Stimulated activated naive B cell treated with anti-CD40 and anti-IgM and Interleukin-4, amounts not matched to agents 10 μg/mL and 1 μg/mL and 100 μg/mL, for 72 hours (primary cell): Measurements from ENCODE around the gene PLBD2.
A peak's percentile ranks its signal among the peaks of the same experiment; 100 is the strongest.

Experiments
- ATAC-seq, 2 donors: fragments of 150-1000 bp; cut with Tn5 transposase; replicated peaks; 2 replicates each; pipeline ENCODE4 v1.10.0; 2021; ENCODE audit warnings: moderate library complexity in 1 of 2
- DNase-seq: peaks from one replicate; pipeline ENCODE4 v3.0.0; 2021
- H3K27ac Mint-ChIP-seq: one replicate; pipeline ENCODE4 v1.8.0; 2022; ENCODE audit warnings: mild to moderate bottlenecking, mixed read lengths
- H3K27me3 Mint-ChIP-seq, 2 donors: one replicate each; pipeline ENCODE4 v1.8.0; 2022; ENCODE audit warnings: mixed read lengths in 2 of 2
- H3K36me3 Mint-ChIP-seq, 2 donors: one replicate each; pipeline ENCODE4 v1.8.0; 2022; ENCODE audit warnings: mixed read lengths in 2 of 2, mild to moderate bottlenecking in 1 of 2
- H3K4me1 Mint-ChIP-seq, 2 donors: one replicate each; pipeline ENCODE4 v1.8.0; 2022; ENCODE audit warnings: mixed read lengths in 2 of 2, mild to moderate bottlenecking in 1 of 2
- H3K4me3 Mint-ChIP-seq, 2 donors: one replicate each; pipeline ENCODE4 v1.8.0; 2022; ENCODE audit warnings: mild to moderate bottlenecking in 2 of 2, mixed read lengths in 2 of 2, moderate library complexity in 1 of 2
- H3K9me3 Mint-ChIP-seq, 2 donors: one replicate each; pipeline ENCODE4 v1.8.0; 2022; ENCODE audit warnings: mixed read lengths in 2 of 2, mild to moderate bottlenecking in 1 of 2

The PLBD2 gene

GRCh38 chr12:113400362-113400761 is 42.0 kb downstream of the PLBD2 start:
- H3K9me3 Mint-ChIP-seq, result no peaks in the 10 kb centered on the region
- no peak overlapping the region for H3K4me3 Mint-ChIP-seq
- ATAC-seq, result no peak
- H3K27me3 Mint-ChIP-seq, result peaks cover 21 to 45% of the 10 kb centered on the region in 2 donors
- no peaks in the 10 kb centered on the region for H3K36me3 Mint-ChIP-seq
- no peak overlapping the region for H3K27ac Mint-ChIP-seq
- H3K4me1 Mint-ChIP-seq, result peaks cover 5 to 18% of the 10 kb centered on the region in 2 donors
- DNase-seq, result no peak

DNA sequence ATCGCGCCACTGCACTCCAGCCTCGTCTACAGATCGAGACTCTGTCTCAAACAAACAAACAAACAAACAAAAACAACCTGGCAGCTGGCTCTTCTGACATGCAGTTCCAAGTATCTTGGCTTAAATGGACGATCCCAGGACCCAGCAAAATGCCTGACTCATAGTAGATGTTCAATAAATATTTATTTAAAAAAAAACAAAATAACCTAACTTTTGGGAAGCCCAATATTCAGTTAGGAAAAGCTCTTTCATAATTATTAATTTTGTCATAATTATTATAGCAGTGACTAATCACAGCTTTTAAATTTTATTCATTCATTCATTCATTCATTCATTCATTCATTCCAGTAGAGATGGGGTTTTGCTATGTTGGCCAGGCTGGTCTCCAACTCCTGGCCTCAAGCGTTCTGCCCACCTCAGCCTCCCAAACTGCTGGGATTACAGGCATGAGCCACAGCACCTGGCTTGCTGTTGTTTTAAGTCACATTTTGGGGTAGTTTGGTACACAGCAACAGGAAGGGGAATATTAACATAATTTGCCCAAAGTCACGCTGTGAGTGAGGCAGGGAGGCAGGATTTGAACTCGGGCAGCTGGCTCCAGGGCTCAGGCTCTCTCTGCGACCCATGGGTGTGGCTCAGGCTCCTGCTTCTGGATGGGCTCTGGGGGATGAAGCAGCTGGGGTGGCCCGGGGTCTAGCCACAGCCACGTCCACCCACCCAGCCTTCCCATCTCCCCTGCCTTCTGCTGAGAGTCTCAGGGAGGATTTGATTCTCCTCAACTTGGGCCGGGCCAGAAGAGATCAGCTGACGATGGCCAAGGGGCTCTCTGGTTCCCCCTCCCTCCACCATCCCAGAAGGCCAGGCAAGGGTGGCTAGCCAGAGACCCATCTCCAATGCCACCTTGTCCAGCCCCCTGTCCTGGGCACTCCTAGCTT is 42.9 kb downstream of the PLBD2 start:
- Mint-ChIP-seq H3K27ac (peak overlapping the region; percentile 47), H3K27me3 (peaks cover 21 to 45% of the 10 kb centered on the region in 2 donors), H3K4me3 (no peak overlapping the region), H3K4me1 (peaks cover 8 to 18% of the 10 kb centered on the region in 2 donors), H3K9me3 (no peaks in the 10 kb centered on the region), H3K36me3 (no peaks in the 10 kb centered on the region)
- no peak for DNase-seq
- ATAC-seq, result no peak

DNA sequence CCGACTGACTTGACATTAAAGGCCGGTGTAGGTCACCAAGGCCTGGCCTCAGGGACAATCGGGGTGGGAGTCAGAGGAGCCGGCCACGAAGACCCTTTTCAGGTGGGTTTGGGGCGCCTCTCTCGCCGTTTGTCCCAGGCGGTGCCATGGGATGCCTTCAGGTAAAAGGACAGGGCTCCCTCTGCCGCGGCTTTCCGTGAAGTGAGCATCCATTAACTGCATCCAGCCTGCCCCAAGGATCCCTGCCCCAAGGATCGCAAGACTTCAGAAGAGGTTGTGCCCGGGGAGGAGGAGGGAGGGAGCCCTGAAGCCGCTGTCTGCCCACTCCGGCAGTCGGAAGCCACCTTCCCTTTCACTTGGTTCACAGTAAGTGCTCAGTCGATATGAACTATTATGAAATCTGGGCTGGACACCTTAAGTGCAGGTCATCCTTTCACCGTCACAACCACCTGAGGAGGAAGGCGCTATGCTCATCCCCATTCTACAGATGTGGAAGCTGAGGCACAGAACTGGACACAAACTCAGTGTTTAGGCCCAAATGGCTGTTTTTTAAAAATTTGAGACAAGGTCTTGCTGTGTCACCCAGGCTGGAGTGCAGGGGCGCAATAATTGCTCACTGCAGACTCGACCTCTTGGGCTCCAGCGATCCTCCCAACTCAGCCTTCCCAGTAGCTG is 44.3 kb downstream of the PLBD2 start:
- peaks cover 17 to 40% of the 10 kb centered on the region in 2 donors for H3K27me3 Mint-ChIP-seq
- H3K9me3 Mint-ChIP-seq, result no peaks in the 10 kb centered on the region
- ATAC-seq (no peak), DNase-seq (no peak)
- H3K4me1 Mint-ChIP-seq, result peaks cover 5 to 11% of the 10 kb centered on the region in 2 donors
- H3K27ac Mint-ChIP-seq, result no peak overlapping the region
- H3K36me3 Mint-ChIP-seq, result no peaks in the 10 kb centered on the region
- H3K4me3 Mint-ChIP-seq, result no peak overlapping the region

GRCh38 chr12:113403435-113404415 is 45.3 kb downstream of the PLBD2 start, which contains the start of gene SDS:
Gene SDS, minus strand, starts transcription at chr12:113403887. Its CDS starts 4,179 bp downstream, at chr12:113399708.
- no peak within 1 kb of the TSS for H3K27ac Mint-ChIP-seq
- H3K4me1 Mint-ChIP-seq, result peaks cover 2 to 9% of the 10 kb centered on the region in 2 donors
- H3K27me3 Mint-ChIP-seq, result peaks cover 15 to 30% of the 10 kb centered on the region in 2 donors
- no peaks in the 10 kb centered on the region for H3K9me3 Mint-ChIP-seq
- H3K4me3 Mint-ChIP-seq, result no peak within 1 kb of the TSS
- no peaks in the 10 kb centered on the region for H3K36me3 Mint-ChIP-seq
- DNase-seq, result no peak
- no peak for ATAC-seq

DNA sequence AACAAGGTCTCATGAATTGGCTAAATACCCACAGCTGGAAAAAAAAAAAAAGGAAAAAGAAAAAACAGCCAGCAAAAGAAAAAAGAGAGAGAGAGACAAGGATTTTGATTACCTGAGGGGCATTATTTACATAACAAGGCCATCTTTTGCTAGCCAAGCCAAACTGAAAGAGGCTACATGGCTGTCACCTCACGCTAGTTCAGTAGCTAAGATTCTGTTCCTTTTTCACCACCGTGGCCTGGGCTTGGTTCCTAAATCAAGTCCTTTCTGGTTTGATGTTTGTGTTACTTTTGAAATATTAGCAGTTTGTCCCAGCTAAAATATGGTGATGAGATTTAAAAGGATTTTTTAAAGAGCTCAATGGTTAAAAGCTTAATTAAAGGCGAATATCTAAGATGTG is 47.3 kb downstream of the PLBD2 start:
- Mint-ChIP-seq H3K27ac (no peak overlapping the region), H3K9me3 (no peaks in the 10 kb centered on the region), H3K4me1 (peaks cover 2 to 9% of the 10 kb centered on the region in 2 donors), H3K27me3 (peaks cover 5 to 20% of the 10 kb centered on the region in 2 donors), H3K4me3 (no peak overlapping the region), H3K36me3 (no peaks in the 10 kb centered on the region)
- ATAC-seq (peak; percentile 46 to 48), DNase-seq (no peak)

GRCh38 chr12:113407931-113408600 is 49.7 kb downstream of the PLBD2 start:
- Mint-ChIP-seq H3K9me3 (no peaks in the 10 kb centered on the region), H3K4me3 (no peak overlapping the region), H3K27ac (no peak overlapping the region), H3K27me3 (peaks cover 18 to 26% of the 10 kb centered on the region in 2 donors), H3K4me1 (peaks cover 2 to 9% of the 10 kb centered on the region in 2 donors), H3K36me3 (no peaks in the 10 kb centered on the region)
- DNase-seq, result no peak
- ATAC-seq, result no peak

GRCh38 chr12:113408756-113409298 is 50.4 kb downstream of the PLBD2 start:
- no peaks in the 10 kb centered on the region for H3K36me3 Mint-ChIP-seq
- DNase-seq (no peak), ATAC-seq (no peak)
- H3K4me3 Mint-ChIP-seq, result no peak overlapping the region
- H3K27me3 Mint-ChIP-seq, result peaks cover 18 to 26% of the 10 kb centered on the region in 2 donors
- H3K4me1 Mint-ChIP-seq, result peaks cover 2 to 7% of the 10 kb centered on the region in 2 donors
- H3K9me3 Mint-ChIP-seq, result no peaks in the 10 kb centered on the region
- no peak overlapping the region for H3K27ac Mint-ChIP-seq

- peaks cover 21 to 28% of the 10 kb centered on the region in 2 donors for H3K27me3 Mint-ChIP-seq
- no peaks in the 10 kb centered on the region for H3K9me3 Mint-ChIP-seq
- DNase-seq, result no peak
- no peak overlapping the region for H3K27ac Mint-ChIP-seq
- H3K4me3 Mint-ChIP-seq, result no peak overlapping the region
- no peak for ATAC-seq
- no peaks in the 10 kb centered on the region for H3K36me3 Mint-ChIP-seq
- peaks cover 0 to 2% of the 10 kb centered on the region in 2 donors for H3K4me1 Mint-ChIP-seq
Observed at GRCh38 chr12:113409462-113410124, 51.2 kb downstream of the PLBD2 start.

DNA sequence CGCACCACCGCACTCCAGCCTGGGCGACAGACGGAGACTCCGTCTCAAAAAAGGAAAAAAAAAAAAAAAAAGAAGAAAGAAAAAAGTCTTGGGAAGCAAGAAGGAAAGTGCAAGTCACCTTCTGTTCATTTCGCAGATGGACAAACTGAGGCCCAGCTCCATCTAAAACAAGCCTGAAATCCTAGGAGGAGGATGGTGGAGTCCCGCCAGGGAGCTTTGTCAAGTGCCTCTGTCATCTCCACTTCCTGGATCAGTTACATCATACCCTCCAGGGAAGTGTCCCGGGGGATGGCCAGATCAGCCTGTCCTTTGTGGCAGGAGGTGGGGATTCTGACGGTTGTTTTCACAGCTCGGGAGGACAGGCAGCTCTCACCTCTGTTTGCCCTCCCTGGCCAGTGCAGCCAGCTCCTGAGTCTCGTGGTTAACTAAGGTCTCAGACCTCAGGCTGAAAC is 55.1 kb downstream of the PLBD2 start:
- H3K36me3 Mint-ChIP-seq, result no peaks in the 10 kb centered on the region
- peaks cover 30 to 38% of the 10 kb centered on the region in 2 donors for H3K27me3 Mint-ChIP-seq
- no peak overlapping the region for H3K4me3 Mint-ChIP-seq
- ATAC-seq (no peak), DNase-seq (no peak)
- no peaks in the 10 kb centered on the region for H3K9me3 Mint-ChIP-seq
- peaks cover 2 to 12% of the 10 kb centered on the region in 2 donors for H3K4me1 Mint-ChIP-seq
- no peak overlapping the region for H3K27ac Mint-ChIP-seq

DNA sequence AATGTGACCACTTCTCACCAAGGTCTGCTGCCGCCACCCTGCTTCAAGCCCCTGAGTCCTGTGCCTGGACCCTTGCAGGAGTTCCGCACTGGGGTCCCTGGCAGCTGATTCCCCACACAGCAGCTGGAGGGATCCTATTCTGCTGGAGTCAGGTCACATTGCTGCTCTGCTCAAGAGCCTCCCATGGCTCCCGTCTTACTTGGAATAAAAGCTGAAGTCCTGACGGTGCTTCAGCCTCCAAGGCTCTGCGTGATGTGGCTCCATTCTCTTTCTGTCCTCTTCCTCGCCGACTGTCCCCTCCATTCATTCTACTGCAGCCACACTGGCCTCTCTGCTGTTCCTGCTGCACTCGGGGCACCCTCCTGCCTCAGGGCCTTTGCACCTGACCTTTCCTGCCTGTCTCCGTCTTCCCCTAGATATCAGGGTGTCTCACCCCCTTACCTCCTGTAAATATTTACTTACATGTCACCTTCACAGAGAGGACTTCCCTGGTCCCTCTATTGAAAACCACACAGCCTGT is 56.2 kb downstream of the PLBD2 start:
- Mint-ChIP-seq H3K4me1 (peaks cover 2 to 12% of the 10 kb centered on the region in 2 donors), H3K36me3 (no peaks in the 10 kb centered on the region), H3K4me3 (no peak overlapping the region), H3K9me3 (no peaks in the 10 kb centered on the region), H3K27me3 (peaks cover 30 to 38% of the 10 kb centered on the region in 2 donors), H3K27ac (no peak overlapping the region)
- no peak for DNase-seq
- ATAC-seq, result no peak

DNA sequence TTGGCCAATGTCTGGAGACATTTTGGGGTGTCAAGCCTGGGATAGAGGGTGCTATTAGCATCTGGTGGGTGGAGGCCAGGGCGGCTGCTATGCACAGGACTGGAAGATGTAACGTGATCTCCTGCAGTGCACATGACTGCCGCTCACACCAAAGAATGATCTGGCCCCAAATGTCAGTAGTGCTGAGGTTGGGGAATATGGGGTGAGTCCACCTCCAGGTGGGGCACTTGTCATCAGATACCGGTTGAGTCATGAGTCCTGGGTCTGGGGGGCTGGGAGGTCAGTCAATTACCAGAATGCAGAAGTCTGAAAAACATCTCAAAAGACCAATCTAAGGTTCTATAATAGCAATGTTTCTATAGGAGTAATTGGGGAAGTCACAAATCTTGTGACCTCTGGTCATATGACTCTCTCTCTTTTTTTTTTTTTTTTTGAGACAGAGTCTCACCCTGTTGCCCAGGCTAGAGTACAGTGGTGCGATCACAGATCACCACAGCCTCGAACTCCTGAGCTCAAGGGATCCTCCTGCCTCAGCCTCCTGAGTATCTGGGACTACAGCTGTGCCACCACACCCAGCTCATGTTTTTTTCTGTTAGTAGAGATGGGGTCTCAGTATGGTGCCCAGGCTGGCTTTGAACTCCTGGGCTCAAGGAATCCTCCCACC is 57.8 kb downstream of the PLBD2 start:
- peaks cover 20 to 24% of the 10 kb centered on the region in 2 donors for H3K27me3 Mint-ChIP-seq
- H3K9me3 Mint-ChIP-seq, result no peaks in the 10 kb centered on the region
- H3K4me1 Mint-ChIP-seq, result peaks cover 2 to 12% of the 10 kb centered on the region in 2 donors
- H3K36me3 Mint-ChIP-seq, result no peaks in the 10 kb centered on the region
- ATAC-seq (peak; percentile 81 to 84), DNase-seq (no peak)
- H3K27ac Mint-ChIP-seq, result peak overlapping the region; percentile 42
- H3K4me3 Mint-ChIP-seq, result no peak overlapping the region

GRCh38 chr12:113418213-113418879 is 60.0 kb downstream of the PLBD2 start:
- peaks cover 2 to 4% of the 10 kb centered on the region in 2 donors for H3K36me3 Mint-ChIP-seq
- no peak overlapping the region for H3K4me3 Mint-ChIP-seq
- H3K9me3 Mint-ChIP-seq, result no peaks in the 10 kb centered on the region
- DNase-seq (no peak), ATAC-seq (no peak)
- peaks cover 8 to 28% of the 10 kb centered on the region in 2 donors for H3K4me1 Mint-ChIP-seq
- peaks cover 13 to 18% of the 10 kb centered on the region in 2 donors for H3K27me3 Mint-ChIP-seq
- no peak overlapping the region for H3K27ac Mint-ChIP-seq
